Measurements from ENCODE around the gene VAMP8.

The VAMP8 gene

DNA sequence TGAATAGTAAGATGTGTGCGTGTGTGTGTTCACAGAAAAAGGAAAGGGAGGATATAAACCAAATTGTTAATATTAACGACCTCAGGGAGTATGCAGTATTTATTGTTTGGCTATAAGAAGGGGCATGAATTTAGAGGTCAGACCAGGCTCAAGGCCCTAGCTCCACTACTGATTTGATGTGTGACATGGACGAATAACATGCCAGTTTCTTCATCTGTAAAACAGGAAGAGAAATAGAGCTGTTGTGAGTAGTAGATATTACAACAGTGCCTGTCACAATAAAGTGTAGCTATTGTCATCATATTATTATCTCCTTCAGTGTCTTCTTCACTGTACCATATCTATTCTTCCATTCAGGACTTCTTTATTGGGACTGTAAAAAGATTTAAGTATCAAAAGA lies 42.5 kb upstream of the VAMP8 start:
- DNase-seq: peak in 1 of 3 donors; percentile 39
- H3K36me3 ChIP-seq (ENCODE audit: control insufficient read depth in 4 of 4, insufficient read depth in 4 of 4, low read length in 3 of 4): peaks cover 0 to 3% (median 0%) of the 10 kb centered on the region in 4 experiments
- peaks cover 14 to 39% (median 35%) of the 10 kb centered on the region in 4 experiments for H3K4me1 ChIP-seq (ENCODE audit: control extremely low read depth in 1 of 4, control insufficient read depth in 4 of 4, insufficient read depth in 4 of 4, low read length in 3 of 4)
- ChIA-PET CTCF (interaction anchor here (0.9 to 28.0 kb wide), 8 partner anchors 11 to 121 kb away, joined by 3 to 584 read pairs (median 4); partner anchors contain the start of gene SH2D6), POLR2A (interaction anchor here (0.7 to 1.1 kb wide), 3 partner anchors 39 to 107 kb away, joined by 3 to 7 read pairs (median 3); no protein-coding TSS in a partner anchor)
- no peaks in the 10 kb centered on the region for H3K9me3 ChIP-seq (ENCODE audit: control extremely low read depth in 1 of 5, control insufficient read depth in 4 of 5, insufficient read depth in 2 of 5, low read depth in 1 of 5, low read length in 4 of 5)
- no peak overlapping the region for H3K4me3 ChIP-seq (ENCODE audit: control insufficient read depth in 1 of 7, extremely low read depth in 1 of 7, insufficient read depth in 4 of 7, low read depth in 2 of 7, low read length in 6 of 7)
- H3K27ac ChIP-seq (ENCODE audit: insufficient read depth in 1 of 2, low read depth in 1 of 2, low read length in 2 of 2, poor library complexity in 1 of 2, severe bottlenecking in 2 of 2): no peak overlapping the region
- 0% methylated on average over 1 of the region's 3 CpGs for WGBS (ENCODE audit: insufficient coverage)
- no peaks in the 10 kb centered on the region for H3K27me3 ChIP-seq (replicated peaks in 2 of 5; ENCODE audit: control insufficient read depth in 4 of 5, insufficient read depth in 5 of 5, low read length in 4 of 5)

DNA sequence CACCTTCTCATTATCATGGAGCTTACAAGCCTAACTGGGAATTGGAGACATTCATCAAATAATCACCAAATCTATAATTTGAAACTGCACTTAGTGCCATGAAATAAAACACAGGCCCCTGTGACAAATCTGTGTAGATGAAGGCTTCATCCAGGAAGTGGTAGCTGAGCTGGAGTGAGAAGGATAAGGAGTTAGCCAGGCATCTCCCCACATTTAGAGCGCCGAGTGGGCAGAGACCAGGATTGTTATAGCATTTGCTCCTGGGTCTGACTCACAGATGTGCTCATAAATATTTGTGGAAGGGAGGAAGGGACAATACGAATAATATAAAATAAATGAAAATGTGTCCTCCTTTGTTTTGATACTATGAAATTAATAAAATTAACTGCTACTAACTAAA lies 40.9 kb upstream of the VAMP8 start:
- H3K27ac ChIP-seq (ENCODE audit: insufficient read depth in 1 of 2, low read depth in 1 of 2, low read length in 2 of 2, poor library complexity in 1 of 2, severe bottlenecking in 2 of 2): peak overlapping the region in 1 of 2 experiments; percentile 27
- CTCF ChIA-PET: interaction anchor here (1.2 to 28.0 kb wide), 6 partner anchors 14 to 122 kb away, joined by 3 to 584 read pairs (median 4); partner anchors contain the start of gene SH2D6
- POLR2A ChIA-PET: no interaction called here
- WGBS (ENCODE audit: insufficient coverage): 30% methylated on average over 2 of the region's 3 CpGs
- peaks cover 27 to 55% (median 49%) of the 10 kb centered on the region in 4 experiments for H3K4me1 ChIP-seq (ENCODE audit: control extremely low read depth in 1 of 4, control insufficient read depth in 4 of 4, insufficient read depth in 4 of 4, low read length in 3 of 4)
- H3K9me3 ChIP-seq (ENCODE audit: control extremely low read depth in 1 of 5, control insufficient read depth in 4 of 5, insufficient read depth in 2 of 5, low read depth in 1 of 5, low read length in 4 of 5): no peaks in the 10 kb centered on the region
- H3K27me3 ChIP-seq (replicated peaks in 2 of 5; ENCODE audit: control insufficient read depth in 4 of 5, insufficient read depth in 5 of 5, low read length in 4 of 5): no peaks in the 10 kb centered on the region
- no peak overlapping the region for H3K4me3 ChIP-seq (ENCODE audit: control insufficient read depth in 1 of 7, extremely low read depth in 1 of 7, insufficient read depth in 4 of 7, low read depth in 2 of 7, low read length in 6 of 7)
- peak in 2 of 3 donors; percentile 56 to 70 for DNase-seq
- H3K36me3 ChIP-seq (ENCODE audit: control insufficient read depth in 4 of 4, insufficient read depth in 4 of 4, low read length in 3 of 4): peaks cover 0 to 19% (median 4%) of the 10 kb centered on the region in 4 experiments

DNA sequence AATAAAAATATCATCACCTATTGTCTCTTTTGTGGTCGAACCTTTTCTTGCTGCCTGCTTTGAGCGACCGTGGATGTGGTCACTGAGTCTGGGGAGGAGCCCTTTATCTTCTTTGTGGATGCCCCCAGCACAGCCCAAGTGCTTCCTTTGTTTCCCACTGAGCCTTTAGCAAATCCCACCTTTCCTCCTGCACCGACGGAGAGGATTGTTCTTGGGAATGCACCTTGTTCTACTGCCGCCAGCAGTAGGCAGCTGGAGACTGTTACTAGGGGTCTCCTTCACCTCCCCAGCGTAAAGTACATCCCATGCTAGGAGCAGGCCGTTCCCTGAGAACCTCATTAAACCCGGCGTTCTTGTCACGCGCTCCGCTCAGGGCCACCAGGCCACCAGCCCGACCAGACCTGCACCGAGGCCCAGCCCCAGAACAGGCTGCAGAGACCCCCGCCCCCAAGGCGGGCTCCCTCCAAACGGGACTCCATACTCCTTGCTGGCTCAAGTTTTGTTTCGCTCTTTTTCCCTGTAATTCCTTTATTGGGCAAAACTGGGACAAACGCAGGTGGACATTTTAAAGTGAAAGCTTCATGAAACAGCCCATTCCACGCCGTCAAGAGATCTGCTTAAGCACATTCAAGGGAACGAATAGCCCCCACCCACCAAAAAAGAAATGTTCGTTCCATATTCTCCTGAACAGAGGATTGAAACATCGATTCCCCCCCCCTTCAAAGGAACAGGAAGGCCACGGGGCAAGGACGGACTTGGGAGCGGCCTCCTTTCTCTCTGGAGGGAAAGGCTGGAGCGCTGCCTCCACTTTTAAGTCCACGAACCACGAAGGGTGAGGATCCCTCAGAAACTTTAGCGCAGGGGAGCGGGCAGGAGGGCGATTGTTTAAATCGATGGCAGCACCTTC lies 39.5 kb upstream of the VAMP8 start:
- H3K4me3 ChIP-seq (ENCODE audit: control insufficient read depth in 1 of 7, extremely low read depth in 1 of 7, insufficient read depth in 4 of 7, low read depth in 2 of 7, low read length in 6 of 7): peak overlapping the region; percentile 61 to 96 (median 85)
- H3K4me1 ChIP-seq (ENCODE audit: control extremely low read depth in 1 of 4, control insufficient read depth in 4 of 4, insufficient read depth in 4 of 4, low read length in 3 of 4): peaks cover 37 to 63% (median 59%) of the 10 kb centered on the region in 4 experiments
- DNase-seq: peak in 2 of 3 donors; percentile 43 to 53
- CTCF ChIA-PET: interaction anchor here (1.0 to 28.0 kb wide), 10 partner anchors 13 to 132 kb away, joined by 3 to 584 read pairs (median 5); partner anchors contain the start of gene SH2D6
- H3K27ac ChIP-seq (ENCODE audit: insufficient read depth in 1 of 2, low read depth in 1 of 2, low read length in 2 of 2, poor library complexity in 1 of 2, severe bottlenecking in 2 of 2): peak overlapping the region; percentile 98 to 100
- H3K36me3 ChIP-seq (ENCODE audit: control insufficient read depth in 4 of 4, insufficient read depth in 4 of 4, low read length in 3 of 4): peaks cover 13 to 33% (median 18%) of the 10 kb centered on the region in 4 experiments
- H3K27me3 ChIP-seq (replicated peaks in 2 of 5; ENCODE audit: control insufficient read depth in 4 of 5, insufficient read depth in 5 of 5, low read length in 4 of 5): no peaks in the 10 kb centered on the region
- no peaks in the 10 kb centered on the region for H3K9me3 ChIP-seq (ENCODE audit: control extremely low read depth in 1 of 5, control insufficient read depth in 4 of 5, insufficient read depth in 2 of 5, low read depth in 1 of 5, low read length in 4 of 5)
- POLR2A ChIA-PET: interaction anchor here (0.8 to 3.5 kb wide), 15 partner anchors 13 to 149 kb away, joined by 3 to 69 read pairs (median 6); partner anchors contain the start of genes GGCX and SH2D6
- WGBS (ENCODE audit: insufficient coverage): 0% methylated on average over 27 of the region's 35 CpGs

DNA sequence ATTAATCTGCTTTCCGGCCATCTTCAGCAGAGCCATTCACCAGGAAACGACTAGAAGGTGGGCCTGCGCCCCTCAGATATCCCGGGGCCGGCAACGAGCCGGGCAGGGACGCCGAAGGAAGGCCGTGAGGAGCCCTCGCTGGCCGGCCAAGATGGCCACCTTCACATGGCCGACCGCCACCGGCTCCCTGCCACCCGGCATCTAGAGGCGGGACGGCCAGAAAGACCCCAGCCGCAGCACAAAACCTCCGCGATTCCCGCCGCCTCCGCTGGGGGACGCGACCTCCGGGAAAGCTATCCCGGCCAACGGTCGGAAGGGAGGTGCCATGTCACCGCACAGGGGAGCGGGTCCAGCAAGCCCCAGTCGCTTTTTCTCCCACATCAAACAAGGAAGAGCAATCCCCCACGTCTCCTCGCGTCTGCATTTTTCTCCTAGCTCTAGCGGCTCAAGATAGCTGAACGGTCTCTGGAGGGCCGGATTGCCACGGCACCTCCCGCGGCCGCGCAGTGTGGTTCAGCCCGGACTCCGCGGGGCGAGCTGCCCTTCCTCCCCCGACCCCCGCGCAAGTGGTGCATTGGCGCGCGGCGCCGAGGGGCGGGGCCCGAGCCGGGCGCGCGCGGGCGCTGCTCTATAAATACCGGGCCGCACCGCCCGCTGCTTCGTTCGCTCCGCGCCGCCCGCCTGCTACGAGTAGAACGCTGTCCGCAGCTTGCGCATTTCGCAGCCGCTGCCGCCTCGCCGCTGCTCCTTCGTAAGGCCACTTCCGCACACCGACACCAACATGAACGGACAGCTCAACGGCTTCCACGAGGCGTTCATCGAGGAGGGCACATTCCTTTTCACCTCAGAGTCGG lies 38.7 kb upstream of the VAMP8 start, which contains the start of gene MAT2A:
Gene MAT2A (plus strand): TSS at position 662 of the 854 bp plus-strand sequence. CDS start 120 bp downstream, at position 782.
- CTCF ChIA-PET: interaction anchor here (0.7 to 28.0 kb wide), 11 partner anchors 9 to 131 kb away, joined by 3 to 584 read pairs (median 5); partner anchors contain the start of gene SH2D6
- H3K27ac ChIP-seq (ENCODE audit: insufficient read depth in 1 of 2, low read depth in 1 of 2, low read length in 2 of 2, poor library complexity in 1 of 2, severe bottlenecking in 2 of 2): peak within 1 kb of the TSS; percentile 98 to 100
- DNase-seq: peak; percentile 93 to 97 (median 96)
- no peaks in the 10 kb centered on the region for H3K9me3 ChIP-seq (ENCODE audit: control extremely low read depth in 1 of 5, control insufficient read depth in 4 of 5, insufficient read depth in 2 of 5, low read depth in 1 of 5, low read length in 4 of 5)
- under 1% methylated on average over 83 of the region's 92 CpGs for WGBS (ENCODE audit: insufficient coverage)
- POLR2A ChIA-PET: interaction anchor here (0.7 to 3.5 kb wide), 24 partner anchors 12 to 173 kb away, joined by 3 to 69 read pairs (median 6); partner anchors contain the start of genes GGCX, SH2D6, TMEM150A and VAMP8
- peak within 1 kb of the TSS; percentile 61 to 96 (median 85) for H3K4me3 ChIP-seq (ENCODE audit: control insufficient read depth in 1 of 7, extremely low read depth in 1 of 7, insufficient read depth in 4 of 7, low read depth in 2 of 7, low read length in 6 of 7)
- H3K36me3 ChIP-seq (ENCODE audit: control insufficient read depth in 4 of 4, insufficient read depth in 4 of 4, low read length in 3 of 4): peaks cover 16 to 42% (median 24%) of the 10 kb centered on the region in 4 experiments
- H3K27me3 ChIP-seq (replicated peaks in 2 of 5; ENCODE audit: control insufficient read depth in 4 of 5, insufficient read depth in 5 of 5, low read length in 4 of 5): no peaks in the 10 kb centered on the region
- H3K4me1 ChIP-seq (ENCODE audit: control extremely low read depth in 1 of 4, control insufficient read depth in 4 of 4, insufficient read depth in 4 of 4, low read length in 3 of 4): peaks cover 37 to 68% (median 60%) of the 10 kb centered on the region in 4 experiments

DNA sequence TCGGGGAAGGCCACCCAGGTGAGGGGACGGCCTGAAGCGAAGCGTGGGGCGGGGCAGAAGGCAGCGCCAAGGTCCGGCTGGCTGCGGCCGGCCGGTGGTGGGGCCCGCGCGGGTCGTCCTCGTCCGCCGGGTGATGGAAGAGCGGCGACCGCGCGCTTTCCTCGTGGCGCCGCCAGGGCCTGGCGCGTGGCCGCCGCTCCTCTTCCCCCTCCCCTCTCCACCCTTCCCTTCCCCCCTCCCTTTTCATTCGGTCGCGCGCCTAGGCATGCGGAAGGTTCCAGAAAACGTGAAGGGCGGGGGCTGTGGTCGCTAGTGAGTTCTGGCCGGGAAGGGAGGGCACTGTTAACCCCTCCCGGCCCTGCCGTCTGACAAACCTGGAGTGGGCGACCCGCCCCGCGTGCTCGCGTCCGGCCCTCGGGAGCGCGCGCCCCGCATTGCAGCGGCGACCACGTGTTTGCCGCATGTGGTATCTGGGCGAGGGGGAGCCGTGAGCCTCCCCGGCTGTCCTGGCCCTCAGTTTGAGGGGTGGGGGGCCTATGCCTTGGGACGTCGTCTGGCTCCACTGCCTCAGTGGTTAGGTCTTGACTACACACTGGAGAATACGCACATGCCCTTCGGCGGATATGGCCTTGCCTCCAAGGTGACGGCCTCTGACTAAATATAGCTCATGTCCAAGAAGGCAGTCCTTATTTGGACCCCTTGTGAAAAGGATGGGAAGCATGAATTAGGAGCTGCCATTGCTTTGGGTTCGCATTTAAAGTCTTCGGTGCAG lies 37.8 kb upstream of the VAMP8 start:
- ChIA-PET CTCF (interaction anchor here (0.8 to 28.0 kb wide), 14 partner anchors 11 to 151 kb away, joined by 3 to 584 read pairs (median 5); partner anchors contain the start of gene SH2D6), POLR2A (interaction anchor here (0.7 to 3.5 kb wide), 20 partner anchors 11 to 570 kb away, joined by 3 to 69 read pairs (median 6); partner anchors contain the start of genes GGCX, SH2D6 and VAMP8)
- Histone ChIP-seq H3K4me1 (ENCODE audit: control extremely low read depth in 1 of 4, control insufficient read depth in 4 of 4, insufficient read depth in 4 of 4, low read length in 3 of 4) (peaks cover 37 to 60% (median 55%) of the 10 kb centered on the region in 4 experiments), H3K27ac (ENCODE audit: insufficient read depth in 1 of 2, low read depth in 1 of 2, low read length in 2 of 2, poor library complexity in 1 of 2, severe bottlenecking in 2 of 2) (peak overlapping the region; percentile 98 to 100), H3K27me3 (replicated peaks in 2 of 5; ENCODE audit: control insufficient read depth in 4 of 5, insufficient read depth in 5 of 5, low read length in 4 of 5) (no peaks in the 10 kb centered on the region), H3K9me3 (ENCODE audit: control extremely low read depth in 1 of 5, control insufficient read depth in 4 of 5, insufficient read depth in 2 of 5, low read depth in 1 of 5, low read length in 4 of 5) (no peaks in the 10 kb centered on the region), H3K4me3 (ENCODE audit: control insufficient read depth in 1 of 7, extremely low read depth in 1 of 7, insufficient read depth in 4 of 7, low read depth in 2 of 7, low read length in 6 of 7) (peak overlapping the region; percentile 61 to 96 (median 85)), H3K36me3 (ENCODE audit: control insufficient read depth in 4 of 4, insufficient read depth in 4 of 4, low read length in 3 of 4) (peaks cover 16 to 46% (median 27%) of the 10 kb centered on the region in 4 experiments)
- under 1% methylated on average over 54 of the region's 67 CpGs for WGBS (ENCODE audit: insufficient coverage)
- peak; percentile 66 to 87 (median 82) for DNase-seq
